H1 (cell line): ENCODE data around the gene OCRL. TPM values are rescaled to one million over a fixed set of nuclear protein-coding genes. Genes with fewer than 3 reads are reported as not detected.

Experiments
- NANOG ChIP-seq: IDR thresholded peaks from 2 replicates; pipeline ENCODE4 v1.6.1; 2011; ENCODE audit warnings: low read length, low read depth, mild to moderate bottlenecking, inconsistent platforms; ENCODE audit not compliant: insufficient read depth, poor library complexity, severe bottlenecking
- PHF8 ChIP-seq: fragments of 200-600 bp; sonication (generic); conservative IDR thresholded peaks from 2 replicates; pipeline ENCODE4 v1.7.1; 2012; ENCODE audit warnings: low read depth, mild to moderate bottlenecking, inconsistent platforms, low read length, moderate library complexity
- TBP ChIP-seq: IDR thresholded peaks from 2 replicates; pipeline ENCODE4 v1.6.1; 2011; ENCODE audit warnings: low read depth, low read length, improper control_type of control experiment
- polyA plus RNA-seq, 7 experiments: library from polyadenylated mRNA; depleted of rRNA in 3 of 7; stranded (reverse) in 5 of 7; unstranded in 2 of 7; fragments of >200 nt in 5 of 7; fragments of 200-250 nt in 2 of 7; gene quantifications; 1 replicate in 5 of 7; 2 replicates in 1 of 7; 4 replicates in 1 of 7; pipeline versions ENCODE4 v1.2.1 to v1.2.3, GENCODE V29; 2011 to 2013; ENCODE audit warnings: missing spikeins in 2 of 7, mixed read lengths in 2 of 7
- total RNA-seq: library from RNA; stranded (reverse); fragmentation: NEBNext Ultra II Directional; extraction: Animal tissue kit (Norgen Biotek cat#: 25700); gene quantifications from 2 replicates; pipeline ENCODE4 v1.2.1, GENCODE V29; 2021

The OCRL gene
- total and polyA plus RNA-seq, 2 of the 8 experiments (the other 6 are each of a cell fraction or from before 2014, with no cell fraction given): 12.7 to 15.1 TPM

GRCh38 chrX:129631849-129632248, 91.8 kb downstream of the OCRL start (continued):
- TF ChIP-seq PHF8: no peak
- no peak for TF ChIP-seq NANOG
- no peak for TF ChIP-seq TBP
